Activated T-helper 9 cell treated with anti-CD3 and anti-CD28 coated beads, Interleukin-2, amount 50 U/mL, for 16 hours (primary cell): Measurements from ENCODE around the gene SLC28A3.
A peak's percentile ranks its signal among the peaks of the same experiment; 100 is the strongest.

Source experiments
- DNase-seq: peaks from one replicate; pipeline ENCODE4 v3.0.0-alpha.2; 2020; ENCODE audit warnings: low read depth

Gene SLC28A3

GRCh38 chr9:84296146-84296843 lies 44.3 kb downstream of the SLC28A3 start:
- peak; percentile 32 for DNase-seq

- DNase-seq = no peak
Observed at GRCh38 chr9:84294241-84294950, 46.2 kb downstream of the SLC28A3 start.

GRCh38 chr9:84293001-84293798 lies 47.4 kb downstream of the SLC28A3 start:
- no peak for DNase-seq

GRCh38 chr9:84285381-84285780 lies 55.2 kb downstream of the SLC28A3 start:
- no peak for DNase-seq

GRCh38 chr9:84283946-84284345 lies 56.6 kb downstream of the SLC28A3 start:
- DNase-seq = no peak

- no peak for DNase-seq
Observed at GRCh38 chr9:84278130-84278529, 62.4 kb downstream of the SLC28A3 start.

- DNase-seq = no peak
Observed at GRCh38 chr9:84277646-84278045, 62.9 kb downstream of the SLC28A3 start.

- no peak for DNase-seq
Observed at GRCh38 chr9:84276741-84277140, 63.8 kb downstream of the SLC28A3 start.

- no peak for DNase-seq
Observed at GRCh38 chr9:84271921-84272556, 68.5 kb downstream of the SLC28A3 start.

GRCh38 chr9:84271531-84271900 lies 69.0 kb downstream of the SLC28A3 start:
- DNase-seq = no peak

- no peak for DNase-seq
Observed at GRCh38 chr9:84270847-84271530, 69.6 kb downstream of the SLC28A3 start.

- no peak for DNase-seq
Observed at GRCh38 chr9:84266087-84266561, 74.4 kb downstream of the SLC28A3 start.

GRCh38 chr9:84264307-84265029 lies 76.1 kb downstream of the SLC28A3 start:
- no peak for DNase-seq

GRCh38 chr9:84261070-84261746 lies 79.3 kb downstream of the SLC28A3 start:
- DNase-seq = peak; percentile 17

GRCh38 chr9:84258371-84258770 lies 82.2 kb downstream of the SLC28A3 start:
- DNase-seq = no peak

- no peak for DNase-seq
Observed at GRCh38 chr9:84255696-84256095, 84.9 kb downstream of the SLC28A3 start.

- DNase-seq = no peak
Observed at GRCh38 chr9:84254972-84255371, 85.6 kb downstream of the SLC28A3 start.

- no peak for DNase-seq
Observed at GRCh38 chr9:84251921-84252320, 88.6 kb downstream of the SLC28A3 start.

- no peak for DNase-seq
Observed at GRCh38 chr9:84241817-84242373, 98.7 kb downstream of the SLC28A3 start.

GRCh38 chr9:84239343-84239742 lies 101.2 kb downstream of the SLC28A3 start:
- no peak for DNase-seq
